ENCODE results near the gene FMC1. TPM values are rescaled to one million over a fixed set of nuclear protein-coding genes. Genes with fewer than 3 reads are reported as not detected.

FMC1 gene
- total RNA-seq (2014; rRNA removed; shearing (Covaris generic)), result 6.8 and 9.5 TPM in 2 replicates
- polyA plus RNA-seq (2016; fragmentation: Nextera tagmentation; extraction: Ambion mirVana), result 30.4 and 35.1 TPM in 2 replicates

- peaks cover 1% of the 10 kb centered on the region; the same call in 1 of the 2 replicates for H3K36me3 ChIP-seq (ENCODE audit: low read depth)
- H3K79me2 ChIP-seq (ENCODE audit: insufficient read depth), result peaks cover 25% of the 10 kb centered on the region
- H3K4me2 ChIP-seq (ENCODE audit: unreplicated experiment), result peak within 1 kb of the TSS; percentile 99
- 0 out of 2 replicates have a peak, but pooled peaks cover 6% of the 10 kb centered on the region for H3K4me1 ChIP-seq (ENCODE audit: insufficient read depth)
- peaks cover 18% of the 10 kb centered on the region for H3F3A ChIP-seq (ENCODE audit: insufficient read depth)
- no peak for TF ChIP-seq EZH2phosphoT487 (IDR thresholded peaks at IDR 0.05; ENCODE audit: insufficient read depth, low read depth)
- no peak for TF ChIP-seq EZH2 (IDR thresholded peaks at IDR 0.05; ENCODE audit: insufficient read depth, poor library complexity, severe bottlenecking)
- H3K27me3 ChIP-seq (replicated peaks; ENCODE audit: insufficient read depth), result no peaks in the 10 kb centered on the region
- H3K27ac ChIP-seq, result peak within 1 kb of the TSS; percentile 99
- 1 to 2% methylated on average over 51 to 54 of the region's 54 CpGs for WGBS, 2 experiments (ENCODE audit: low coverage in 1 of 2, low lambda C conversion rate in 2 of 2, missing lambda C conversion rate in 2 of 2)
- H4K20me1 ChIP-seq (ENCODE audit: insufficient read depth), result no peaks in the 10 kb centered on the region
- in situ Hi-C loops (cut with MboI), result no loop called here
- no peaks in the 10 kb centered on the region for H3K9me3 ChIP-seq (ENCODE audit: low read depth)
- peak within 1 kb of the TSS; percentile 98 for H2AFZ ChIP-seq
- H3K4me3 ChIP-seq, result peak within 1 kb of the TSS; percentile 90
- H3K9me2 ChIP-seq (ENCODE audit: insufficient read depth), result no peaks in the 10 kb centered on the region
- DNase-seq, result peak; percentile 96
- H3K9ac ChIP-seq, result peak within 1 kb of the TSS; percentile 98
These were observed at the start of gene FMC1 for GRCh38 chr7:139341058-139341775. Gene FMC1, plus strand, starts transcription at chr7:139341337. Its CDS starts 48 bp downstream, at chr7:139341385.

- Histone ChIP-seq H3K79me2 (ENCODE audit: insufficient read depth) (peaks cover 7% of the 10 kb centered on the region; the same call in 1 of the 2 replicates), H3F3A (ENCODE audit: insufficient read depth) (no peaks in the 10 kb centered on the region), H3K9me2 (ENCODE audit: insufficient read depth) (no peaks in the 10 kb centered on the region), H4K20me1 (ENCODE audit: insufficient read depth) (no peaks in the 10 kb centered on the region), H3K36me3 (ENCODE audit: low read depth) (peaks cover 6% of the 10 kb centered on the region; the same call in 1 of the 2 replicates), H3K9ac (no peak overlapping the region), H3K4me1 (ENCODE audit: insufficient read depth) (no peaks in the 10 kb centered on the region), H3K27me3 (replicated peaks; ENCODE audit: insufficient read depth) (no peaks in the 10 kb centered on the region), H3K9me3 (ENCODE audit: low read depth) (no peaks in the 10 kb centered on the region), H3K4me2 (ENCODE audit: unreplicated experiment) (no peak overlapping the region), H3K4me3 (no peak overlapping the region), H3K27ac (no peak overlapping the region), H2AFZ (no peak overlapping the region)
- in situ Hi-C loops (cut with MboI), result no loop called here
- WGBS, 2 experiments (ENCODE audit: low coverage in 1 of 2, low lambda C conversion rate in 2 of 2, missing lambda C conversion rate in 2 of 2), result 84 to 85% methylated on average over 7 of the region's 7 CpGs
- TF ChIP-seq EZH2 (IDR thresholded peaks at IDR 0.05; ENCODE audit: insufficient read depth, poor library complexity, severe bottlenecking) (no peak), EZH2phosphoT487 (IDR thresholded peaks at IDR 0.05; ENCODE audit: insufficient read depth, low read depth) (no peak)
- DNase-seq, result no peak
These were observed 48.3 kb upstream of the FMC1 start for GRCh38 chr7:139292821-139293220.

- DNase-seq, result no peak
- no peak overlapping the region for H3K9ac ChIP-seq
- WGBS, 2 experiments (ENCODE audit: low coverage in 1 of 2, low lambda C conversion rate in 2 of 2, missing lambda C conversion rate in 2 of 2), result 74% methylated on average over 2 of the region's 2 CpGs
- H4K20me1 ChIP-seq (ENCODE audit: insufficient read depth), result no peaks in the 10 kb centered on the region
- no peak overlapping the region for H3K4me3 ChIP-seq
- H3K27ac ChIP-seq, result no peak overlapping the region
- H3K4me1 ChIP-seq (ENCODE audit: insufficient read depth), result no peaks in the 10 kb centered on the region
- H3K9me3 ChIP-seq (ENCODE audit: low read depth), result no peaks in the 10 kb centered on the region
- H2AFZ ChIP-seq, result no peak overlapping the region
- H3K4me2 ChIP-seq (ENCODE audit: unreplicated experiment), result no peak overlapping the region
- no peak for TF ChIP-seq EZH2phosphoT487 (IDR thresholded peaks at IDR 0.05; ENCODE audit: insufficient read depth, low read depth)
- no peak for TF ChIP-seq EZH2 (IDR thresholded peaks at IDR 0.05; ENCODE audit: insufficient read depth, poor library complexity, severe bottlenecking)
- 0 out of 2 replicates have a peak, but pooled peaks cover under 1% of the 10 kb centered on the region for H3K79me2 ChIP-seq (ENCODE audit: insufficient read depth)
- peaks cover 6% of the 10 kb centered on the region; the same call in 1 of the 2 replicates for H3K36me3 ChIP-seq (ENCODE audit: low read depth)
- no peaks in the 10 kb centered on the region for H3F3A ChIP-seq (ENCODE audit: insufficient read depth)
- in situ Hi-C loops (cut with MboI), result no loop called here
- no peaks in the 10 kb centered on the region for H3K9me2 ChIP-seq (ENCODE audit: insufficient read depth)
- no peaks in the 10 kb centered on the region for H3K27me3 ChIP-seq (replicated peaks; ENCODE audit: insufficient read depth)
These were observed 47.6 kb upstream of the FMC1 start for GRCh38 chr7:139293534-139293933.

- H3K27ac ChIP-seq, result no peak overlapping the region
- no peaks in the 10 kb centered on the region for H3K79me2 ChIP-seq (ENCODE audit: insufficient read depth)
- no peak overlapping the region for H3K9ac ChIP-seq
- TF ChIP-seq EZH2phosphoT487 (IDR thresholded peaks at IDR 0.05; ENCODE audit: insufficient read depth, low read depth) (no peak), EZH2 (IDR thresholded peaks at IDR 0.05; ENCODE audit: insufficient read depth, poor library complexity, severe bottlenecking) (no peak)
- H2AFZ ChIP-seq, result no peak overlapping the region
- H3K4me2 ChIP-seq (ENCODE audit: unreplicated experiment), result no peak overlapping the region
- no peaks in the 10 kb centered on the region for H3K4me1 ChIP-seq (ENCODE audit: insufficient read depth)
- peaks cover 7% of the 10 kb centered on the region; the same call in 1 of the 2 replicates for H3K36me3 ChIP-seq (ENCODE audit: low read depth)
- H3K27me3 ChIP-seq (replicated peaks; ENCODE audit: insufficient read depth), result no peaks in the 10 kb centered on the region
- H3K9me2 ChIP-seq (ENCODE audit: insufficient read depth), result no peaks in the 10 kb centered on the region
- no peaks in the 10 kb centered on the region for H4K20me1 ChIP-seq (ENCODE audit: insufficient read depth)
- WGBS, 2 experiments (ENCODE audit: low coverage in 1 of 2, low lambda C conversion rate in 2 of 2, missing lambda C conversion rate in 2 of 2), result 94 to 95% methylated on average over 4 of the region's 4 CpGs
- no peak overlapping the region for H3K4me3 ChIP-seq
- in situ Hi-C loops (cut with MboI), result no loop called here
- DNase-seq, result no peak
- no peaks in the 10 kb centered on the region for H3K9me3 ChIP-seq (ENCODE audit: low read depth)
- no peaks in the 10 kb centered on the region for H3F3A ChIP-seq (ENCODE audit: insufficient read depth)
These were observed 46.9 kb upstream of the FMC1 start for GRCh38 chr7:139294241-139294640.

Data from GM23248 (cell line).